ENCODE data around the gene INSL3.

- TF ChIP-seq, protein P1, sequence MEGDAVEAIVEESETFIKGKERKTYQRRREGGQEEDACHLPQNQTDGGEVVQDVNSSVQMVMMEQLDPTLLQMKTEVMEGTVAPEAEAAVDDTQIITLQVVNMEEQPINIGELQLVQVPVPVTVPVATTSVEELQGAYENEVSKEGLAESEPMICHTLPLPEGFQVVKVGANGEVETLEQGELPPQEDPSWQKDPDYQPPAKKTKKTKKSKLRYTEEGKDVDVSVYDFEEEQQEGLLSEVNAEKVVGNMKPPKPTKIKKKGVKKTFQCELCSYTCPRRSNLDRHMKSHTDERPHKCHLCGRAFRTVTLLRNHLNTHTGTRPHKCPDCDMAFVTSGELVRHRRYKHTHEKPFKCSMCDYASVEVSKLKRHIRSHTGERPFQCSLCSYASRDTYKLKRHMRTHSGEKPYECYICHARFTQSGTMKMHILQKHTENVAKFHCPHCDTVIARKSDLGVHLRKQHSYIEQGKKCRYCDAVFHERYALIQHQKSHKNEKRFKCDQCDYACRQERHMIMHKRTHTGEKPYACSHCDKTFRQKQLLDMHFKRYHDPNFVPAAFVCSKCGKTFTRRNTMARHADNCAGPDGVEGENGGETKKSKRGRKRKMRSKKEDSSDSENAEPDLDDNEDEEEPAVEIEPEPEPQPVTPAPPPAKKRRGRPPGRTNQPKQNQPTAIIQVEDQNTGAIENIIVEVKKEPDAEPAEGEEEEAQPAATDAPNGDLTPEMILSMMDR (IDR thresholded peaks at IDR 0.05) = no peak
- peak; percentile 51 for TF ChIP-seq POLR2A (IDR thresholded peaks at IDR 0.05)
Measured at GRCh38 chr19:17794731-17795494, 26.4 kb downstream of the INSL3 start, which contains the start of gene B3GNT3.
